HG03558 (cell line): ENCODE results near the gene FLVCR2.

Experiments used
- ATAC-seq: cut with Tn5 transposase; IDR thresholded peaks from one replicate; pipeline ENCODE4 v1.9.1; 2021; ENCODE audit warnings: moderate number of reproducible peaks; ENCODE audit not compliant: unreplicated experiment; ENCODE audit errors: extremely low read depth

The FLVCR2 gene

DNA sequence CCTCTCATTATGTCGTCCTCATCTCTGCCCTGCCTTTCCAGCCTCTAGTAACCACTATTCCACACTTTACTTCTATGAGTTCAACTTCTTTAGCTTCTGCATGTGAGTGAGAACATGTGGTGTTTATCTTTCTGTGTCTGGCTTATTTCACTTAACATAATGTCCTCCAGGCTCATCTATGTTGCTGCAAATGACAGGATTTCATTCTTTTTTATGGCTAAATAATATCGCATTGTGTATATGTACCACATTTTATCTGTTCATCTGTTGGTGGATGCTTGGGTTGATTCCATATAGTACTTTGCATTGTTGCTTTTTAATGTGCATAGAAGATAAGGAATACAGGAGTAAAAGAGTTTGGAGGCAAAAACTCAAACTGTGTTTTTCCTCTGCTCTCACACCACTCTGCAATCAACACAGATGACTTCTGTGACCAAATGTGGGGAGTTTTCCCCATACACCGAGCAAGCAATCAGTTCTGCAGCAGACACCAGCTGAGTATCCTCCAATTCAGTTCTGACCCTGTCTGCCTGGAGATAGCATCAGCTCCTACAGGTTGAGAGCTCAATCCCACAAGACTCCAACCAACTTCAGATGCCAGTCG is 24.6 kb upstream of the FLVCR2 start:
- no peak for ATAC-seq

DNA sequence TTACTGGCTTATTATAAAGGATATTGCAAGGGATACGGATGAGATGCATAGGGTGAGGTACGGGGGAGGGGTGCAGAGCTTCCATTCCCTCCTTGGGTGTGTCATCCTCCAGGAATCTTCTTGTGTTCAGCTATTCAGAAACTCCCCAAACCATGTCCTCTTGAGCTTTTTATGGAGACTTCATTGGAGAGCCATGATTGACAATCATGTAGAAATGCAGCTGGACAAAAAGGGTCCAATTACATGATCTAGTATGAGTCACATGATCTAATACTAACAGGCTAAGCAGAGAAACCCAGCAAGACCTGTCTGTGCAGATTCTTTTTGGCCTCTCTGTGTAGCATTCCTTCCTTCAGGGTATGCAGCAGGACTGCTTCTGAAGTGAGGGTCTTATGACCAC is 23.9 kb upstream of the FLVCR2 start:
- no peak for ATAC-seq

- ATAC-seq, result no peak
Measured at GRCh38 chr14:75558440-75558839, 20.0 kb upstream of the FLVCR2 start.

- ATAC-seq, result no peak
Measured at GRCh38 chr14:75559045-75559444, 19.4 kb upstream of the FLVCR2 start.

GRCh38 chr14:75559451-75560222 is 18.8 kb upstream of the FLVCR2 start:
- ATAC-seq, result no peak

DNA sequence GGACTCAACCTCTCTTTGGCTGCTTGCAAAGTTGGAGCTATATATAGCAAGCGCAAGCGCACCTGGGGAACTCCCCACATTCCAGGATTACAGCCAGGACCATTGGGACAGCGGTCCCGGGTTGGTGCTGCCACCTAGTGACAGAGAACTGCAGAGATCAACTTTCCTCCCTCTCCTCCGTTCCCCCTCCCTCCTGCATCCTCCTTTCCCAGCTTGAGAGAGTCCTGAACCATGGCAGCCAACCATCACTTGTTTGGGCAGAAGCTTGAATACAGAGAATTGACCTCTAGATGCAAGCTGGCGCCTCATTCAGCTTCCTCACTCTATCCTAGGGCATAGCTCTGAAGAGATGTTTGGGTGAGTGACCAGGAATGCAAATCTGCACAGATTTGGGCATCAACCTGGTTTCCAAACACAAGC is 17.4 kb upstream of the FLVCR2 start:
- no peak for ATAC-seq

DNA sequence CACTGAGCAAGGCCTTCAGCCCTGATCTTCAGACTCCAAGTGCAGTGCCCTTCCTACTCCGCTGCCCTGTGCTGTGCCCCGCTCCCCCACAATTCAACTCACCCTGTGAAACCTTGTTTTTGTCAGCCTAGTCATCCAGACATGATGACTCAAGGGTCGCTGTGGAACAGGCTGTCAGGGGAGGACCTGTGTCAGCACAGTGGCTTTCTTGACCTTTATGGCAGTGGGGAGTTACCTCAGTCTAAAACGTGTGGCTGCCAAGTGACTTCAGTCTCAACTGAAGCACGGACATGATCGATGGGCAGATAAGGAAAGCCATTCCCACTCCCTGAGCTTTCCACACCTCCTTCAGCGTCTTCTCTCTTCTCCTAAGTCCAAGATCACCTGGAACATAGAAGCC is 16.3 kb upstream of the FLVCR2 start:
- ATAC-seq, result no peak

DNA sequence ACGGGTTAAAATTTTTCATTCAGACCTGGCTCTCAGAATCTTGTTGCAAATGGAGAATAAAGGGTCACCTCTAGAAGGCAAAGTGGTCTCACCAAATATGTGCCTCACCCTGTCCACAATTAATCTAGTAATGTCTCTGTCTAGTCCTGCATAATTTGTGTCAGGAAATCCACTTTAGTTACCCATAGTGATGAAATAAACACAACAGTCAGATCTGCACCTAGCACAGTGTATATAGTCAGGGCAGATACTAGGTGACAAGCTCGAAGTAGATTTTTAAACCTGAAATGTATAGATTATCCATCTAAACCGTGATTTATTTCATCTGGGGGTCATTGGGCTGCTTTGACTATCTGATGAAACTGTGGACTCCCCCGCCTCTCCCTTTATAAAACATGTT is 15.9 kb upstream of the FLVCR2 start:
- ATAC-seq, result no peak

DNA sequence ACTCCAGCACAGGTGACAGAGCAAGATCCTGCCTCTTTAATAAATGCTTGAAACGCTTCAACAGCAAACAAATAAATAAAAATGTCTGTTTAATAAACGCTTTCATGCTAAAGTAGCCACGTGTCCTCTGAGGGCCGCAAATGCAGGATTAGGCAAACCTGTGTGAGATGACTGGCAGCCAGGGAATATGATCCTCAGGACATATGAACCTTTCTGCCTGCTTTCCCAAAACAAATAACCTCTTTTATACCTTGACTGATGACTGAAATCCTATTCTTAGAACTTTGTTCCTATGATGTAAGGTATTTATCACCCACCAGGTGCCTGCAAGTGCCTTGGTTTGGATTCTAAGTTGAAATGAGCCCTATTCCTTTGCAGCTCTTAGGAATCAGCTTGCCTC is 14.5 kb upstream of the FLVCR2 start:
- no peak for ATAC-seq

- no peak for ATAC-seq
Measured at GRCh38 chr14:75565056-75565455, 13.4 kb upstream of the FLVCR2 start.

DNA sequence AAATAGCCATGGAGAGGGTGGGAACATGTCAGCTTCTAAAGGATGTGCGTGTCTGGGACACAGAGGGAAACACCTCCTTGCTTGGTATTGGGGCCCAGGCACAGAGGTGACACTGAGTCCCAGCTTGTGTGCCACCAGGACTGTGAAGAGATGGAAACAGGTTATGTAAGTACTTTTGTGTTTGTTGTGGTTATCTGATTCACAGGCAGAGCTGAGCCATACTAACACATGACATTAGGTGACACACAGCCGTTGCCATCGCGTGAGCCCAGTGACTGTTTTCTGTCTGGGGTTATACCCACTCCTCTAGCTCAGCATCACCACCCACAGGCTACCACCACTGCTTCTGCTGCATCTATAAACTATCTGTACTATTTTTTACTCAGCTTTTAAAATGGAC is 12.1 kb upstream of the FLVCR2 start:
- ATAC-seq, result no peak

GRCh38 chr14:75566752-75567151 is 11.7 kb upstream of the FLVCR2 start:
- ATAC-seq, result no peak

GRCh38 chr14:75568140-75568539 is 10.3 kb upstream of the FLVCR2 start:
- ATAC-seq, result no peak

GRCh38 chr14:75568791-75569190 is 9.6 kb upstream of the FLVCR2 start:
- ATAC-seq, result no peak

- ATAC-seq, result no peak
Measured at GRCh38 chr14:75570797-75571196, 7.6 kb upstream of the FLVCR2 start.

- no peak for ATAC-seq
Measured at GRCh38 chr14:75572104-75572503, 6.3 kb upstream of the FLVCR2 start.

- ATAC-seq, result no peak
Measured at GRCh38 chr14:75577090-75577489, 1.3 kb upstream of the FLVCR2 start.

DNA sequence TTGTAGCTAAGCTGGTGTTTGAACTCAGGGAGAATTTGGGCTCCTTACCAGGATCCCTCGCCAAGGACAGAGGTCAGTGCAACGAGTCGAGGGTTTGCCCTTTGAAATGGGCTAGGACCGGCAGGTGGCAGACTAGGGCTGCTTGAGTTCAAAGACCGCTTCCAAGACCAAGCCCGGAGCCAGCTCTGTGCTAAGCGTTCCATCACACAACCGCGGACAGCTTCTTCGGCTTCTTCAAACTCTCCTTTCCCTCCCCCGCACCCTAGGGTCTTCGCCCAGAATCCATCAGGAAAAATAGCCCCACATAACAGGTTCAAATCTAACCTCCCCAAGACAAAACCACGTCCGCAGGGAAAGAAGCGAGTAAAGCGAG is 705 bp upstream of the FLVCR2 start:
- peak; percentile 47 for ATAC-seq

GRCh38 chr14:75578786-75579337 is 442 bp downstream of the FLVCR2 start:
- ATAC-seq, result no peak

GRCh38 chr14:75579338-75579864 is 981 bp downstream of the FLVCR2 start:
- no peak for ATAC-seq

GRCh38 chr14:75579882-75580281 is 1.5 kb downstream of the FLVCR2 start:
- ATAC-seq, result no peak

- ATAC-seq, result no peak
Measured at GRCh38 chr14:75587388-75587787, 9.0 kb downstream of the FLVCR2 start.
